Nephron (organoid): ENCODE results near the gene GATD1.

Experiments used
- H3K27ac Mint-ChIP-seq, 3 experiments: 2 replicates each; pipeline ENCODE4 v1.8.0; 2020; ENCODE audit warnings: mixed read lengths in 3 of 3, mild to moderate bottlenecking in 2 of 3, moderate library complexity in 1 of 3
- H3K27me3 Mint-ChIP-seq: 2 replicates; pipeline ENCODE4 v1.8.0; 2021; ENCODE audit warnings: low read depth, mild to moderate bottlenecking, moderate library complexity, mixed read lengths
- H3K36me3 Mint-ChIP-seq: 2 replicates; pipeline ENCODE4 v1.8.0; 2020; ENCODE audit warnings: low read depth, mixed read lengths
- H3K4me1 Mint-ChIP-seq: 2 replicates; pipeline ENCODE4 v1.8.0; 2020; ENCODE audit warnings: mixed read lengths
- H3K4me3 Mint-ChIP-seq, 3 experiments: 2 replicates each; pipeline ENCODE4 v1.8.0; 2020; ENCODE audit warnings: mild to moderate bottlenecking in 3 of 3, mixed read lengths in 3 of 3, moderate library complexity in 2 of 3
- H3K9me3 Mint-ChIP-seq: 2 replicates; pipeline ENCODE4 v1.8.0; 2020; ENCODE audit warnings: mixed read lengths
- TF ChIP-seq, protein P1 (sequence below), 3 experiments: fragments of 200-600 bp; sonication (generic); IDR thresholded peaks; one replicate each; pipeline ENCODE4 v1.5.0; 2021; ENCODE audit warnings: antibody characterized with exemption in 3 of 3; ENCODE audit not compliant: unreplicated experiment in 3 of 3

The GATD1 gene

DNA sequence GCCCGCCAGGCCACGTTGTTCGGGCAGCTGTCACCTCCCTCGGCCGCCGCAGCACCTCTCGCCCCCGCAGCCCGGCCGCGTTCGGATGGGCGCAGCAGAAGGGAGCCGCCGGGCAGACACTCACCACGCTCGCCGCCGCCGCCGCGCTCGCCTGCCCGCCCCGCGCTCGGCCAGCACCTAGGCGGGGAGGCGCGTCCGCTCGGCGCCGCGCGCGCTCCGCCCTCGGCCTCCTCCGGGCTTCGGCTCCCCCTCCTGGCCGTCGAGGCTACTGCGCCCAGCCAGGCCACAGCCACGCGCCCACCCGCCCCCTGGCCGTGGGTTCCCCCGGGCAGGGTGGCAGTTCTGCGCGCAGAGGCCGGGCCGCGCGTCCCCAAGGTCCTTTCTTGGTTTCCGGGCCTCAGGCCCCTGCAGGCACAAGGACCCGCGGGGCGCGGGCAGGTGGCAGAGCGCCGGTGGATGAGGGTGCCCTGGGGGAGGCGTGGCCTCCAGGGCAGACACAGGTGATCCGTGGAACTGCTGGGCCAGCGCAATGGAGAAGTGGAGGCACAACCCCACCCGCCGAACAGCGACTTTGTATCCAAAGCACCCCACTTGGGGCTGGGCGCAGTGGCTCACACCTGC, 20.9 kb upstream of the GATD1 start, which contains the start of gene SLC25A22:
Gene SLC25A22, minus strand, starts transcription at position 189 of the 621 bp plus-strand sequence. CDS start 3,275 bp downstream, outside the sequence.
- TF ChIP-seq, protein P1, sequence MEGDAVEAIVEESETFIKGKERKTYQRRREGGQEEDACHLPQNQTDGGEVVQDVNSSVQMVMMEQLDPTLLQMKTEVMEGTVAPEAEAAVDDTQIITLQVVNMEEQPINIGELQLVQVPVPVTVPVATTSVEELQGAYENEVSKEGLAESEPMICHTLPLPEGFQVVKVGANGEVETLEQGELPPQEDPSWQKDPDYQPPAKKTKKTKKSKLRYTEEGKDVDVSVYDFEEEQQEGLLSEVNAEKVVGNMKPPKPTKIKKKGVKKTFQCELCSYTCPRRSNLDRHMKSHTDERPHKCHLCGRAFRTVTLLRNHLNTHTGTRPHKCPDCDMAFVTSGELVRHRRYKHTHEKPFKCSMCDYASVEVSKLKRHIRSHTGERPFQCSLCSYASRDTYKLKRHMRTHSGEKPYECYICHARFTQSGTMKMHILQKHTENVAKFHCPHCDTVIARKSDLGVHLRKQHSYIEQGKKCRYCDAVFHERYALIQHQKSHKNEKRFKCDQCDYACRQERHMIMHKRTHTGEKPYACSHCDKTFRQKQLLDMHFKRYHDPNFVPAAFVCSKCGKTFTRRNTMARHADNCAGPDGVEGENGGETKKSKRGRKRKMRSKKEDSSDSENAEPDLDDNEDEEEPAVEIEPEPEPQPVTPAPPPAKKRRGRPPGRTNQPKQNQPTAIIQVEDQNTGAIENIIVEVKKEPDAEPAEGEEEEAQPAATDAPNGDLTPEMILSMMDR (IDR thresholded peaks at IDR 0.05; ENCODE audit: unreplicated experiment in 3 of 3), result peak; percentile 84 to 87 (median 86)
- peak within 1 kb of the TSS; percentile 91 to 95 (median 94) for H3K4me3 Mint-ChIP-seq
- H3K4me1 Mint-ChIP-seq, result peaks cover 14% of the 10 kb centered on the region

DNA sequence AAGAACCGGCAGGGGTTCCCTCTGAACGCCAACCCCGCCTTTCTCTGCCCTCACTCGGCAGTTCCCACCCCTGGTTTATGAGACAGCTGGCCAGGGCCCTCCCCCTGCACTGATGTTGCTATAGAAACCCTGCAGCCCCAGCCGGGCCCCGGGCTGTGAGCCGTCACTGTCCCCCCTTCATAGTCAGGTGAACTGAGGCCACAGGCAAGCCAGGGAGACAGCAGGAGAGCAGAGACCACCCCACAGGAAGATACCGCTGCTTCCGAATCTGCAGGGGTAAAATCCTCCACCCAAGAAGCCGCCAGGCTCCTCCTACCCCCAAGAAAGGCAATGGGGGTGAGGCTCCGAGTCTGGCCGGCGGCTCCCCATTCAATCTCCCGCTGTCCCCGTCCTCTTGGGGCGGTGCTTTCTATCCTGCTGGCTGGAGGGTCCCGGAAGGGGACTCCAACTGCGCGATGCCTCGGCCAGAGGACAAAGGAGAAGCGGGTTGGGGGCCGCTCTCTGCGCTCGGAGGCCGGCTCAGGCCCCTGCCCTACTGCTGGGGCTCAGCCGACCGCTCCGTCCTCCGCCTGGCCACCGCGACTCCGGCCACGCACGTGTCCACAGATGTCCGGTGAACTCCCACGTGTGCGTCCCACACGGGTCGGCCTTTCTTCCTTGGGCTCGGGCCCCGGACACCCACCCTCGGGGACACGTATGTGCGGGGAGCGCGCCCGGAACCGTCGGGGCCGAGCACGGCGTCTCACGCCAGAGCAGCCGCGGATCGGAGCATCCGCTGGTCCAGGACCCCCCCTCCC, 20.2 kb upstream of the GATD1 start:
- TF ChIP-seq, protein P1 (IDR thresholded peaks at IDR 0.05; ENCODE audit: unreplicated experiment in 3 of 3), result no peak
- Mint-ChIP-seq H3K4me3 (peak overlapping the region; percentile 91 to 95 (median 94)), H3K27ac (peak overlapping the region; percentile 87 to 98 (median 94)), H3K4me1 (peaks cover 14% of the 10 kb centered on the region), H3K36me3 (no peaks in the 10 kb centered on the region), H3K9me3 (no peaks in the 10 kb centered on the region), H3K27me3 (no peaks in the 10 kb centered on the region)

More for the DNA sequence above, 20.9 kb upstream of the GATD1 start, which contains the start of gene SLC25A22:
- Mint-ChIP-seq H3K9me3 (no peaks in the 10 kb centered on the region), H3K27me3 (no peaks in the 10 kb centered on the region), H3K36me3 (no peaks in the 10 kb centered on the region), H3K27ac (peak within 1 kb of the TSS; percentile 87 to 98 (median 94))

DNA sequence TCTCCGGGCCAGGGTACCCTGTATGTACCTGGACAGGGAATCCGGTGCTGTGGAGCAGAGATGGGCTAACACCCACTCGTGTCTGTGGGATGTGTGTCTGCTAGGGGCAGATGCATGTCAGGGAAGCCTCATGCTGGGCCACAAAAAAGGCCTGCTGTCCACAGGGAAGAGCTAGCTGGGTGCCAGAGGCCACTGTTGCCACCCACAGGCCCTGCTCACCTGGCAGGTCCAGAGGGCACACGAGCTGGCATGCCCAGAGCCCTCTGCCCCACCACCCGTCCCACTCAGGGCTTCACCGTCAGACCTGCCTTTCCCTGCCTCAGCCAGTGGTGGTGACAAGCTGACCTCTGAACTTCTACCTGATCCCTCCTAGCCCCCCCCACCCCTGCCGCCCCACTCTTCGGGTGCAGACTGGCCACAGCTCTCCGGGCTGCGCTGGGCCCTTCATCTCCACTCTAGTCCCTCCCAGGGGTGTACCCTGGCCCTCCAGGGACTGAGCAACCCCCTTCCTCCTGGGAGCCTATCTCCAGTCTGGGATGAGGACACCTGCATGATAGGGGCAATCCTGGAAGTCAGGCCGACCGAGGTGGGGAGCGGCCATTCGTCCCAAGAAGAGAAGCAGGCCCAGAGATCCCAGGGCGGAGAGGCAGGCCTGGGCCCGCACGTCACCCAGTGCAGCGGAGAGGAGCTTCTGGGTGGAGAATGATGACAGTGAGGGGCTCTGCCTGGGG, 19.4 kb upstream of the GATD1 start:
- Mint-ChIP-seq H3K36me3 (no peaks in the 10 kb centered on the region), H3K27ac (peak overlapping the region; percentile 87 to 98 (median 94)), H3K9me3 (no peaks in the 10 kb centered on the region), H3K27me3 (no peaks in the 10 kb centered on the region), H3K4me3 (peak overlapping the region; percentile 91 to 95 (median 94)), H3K4me1 (peaks cover 14% of the 10 kb centered on the region)
- TF ChIP-seq, protein P1 (IDR thresholded peaks at IDR 0.05; ENCODE audit: unreplicated experiment in 3 of 3), result no peak

DNA sequence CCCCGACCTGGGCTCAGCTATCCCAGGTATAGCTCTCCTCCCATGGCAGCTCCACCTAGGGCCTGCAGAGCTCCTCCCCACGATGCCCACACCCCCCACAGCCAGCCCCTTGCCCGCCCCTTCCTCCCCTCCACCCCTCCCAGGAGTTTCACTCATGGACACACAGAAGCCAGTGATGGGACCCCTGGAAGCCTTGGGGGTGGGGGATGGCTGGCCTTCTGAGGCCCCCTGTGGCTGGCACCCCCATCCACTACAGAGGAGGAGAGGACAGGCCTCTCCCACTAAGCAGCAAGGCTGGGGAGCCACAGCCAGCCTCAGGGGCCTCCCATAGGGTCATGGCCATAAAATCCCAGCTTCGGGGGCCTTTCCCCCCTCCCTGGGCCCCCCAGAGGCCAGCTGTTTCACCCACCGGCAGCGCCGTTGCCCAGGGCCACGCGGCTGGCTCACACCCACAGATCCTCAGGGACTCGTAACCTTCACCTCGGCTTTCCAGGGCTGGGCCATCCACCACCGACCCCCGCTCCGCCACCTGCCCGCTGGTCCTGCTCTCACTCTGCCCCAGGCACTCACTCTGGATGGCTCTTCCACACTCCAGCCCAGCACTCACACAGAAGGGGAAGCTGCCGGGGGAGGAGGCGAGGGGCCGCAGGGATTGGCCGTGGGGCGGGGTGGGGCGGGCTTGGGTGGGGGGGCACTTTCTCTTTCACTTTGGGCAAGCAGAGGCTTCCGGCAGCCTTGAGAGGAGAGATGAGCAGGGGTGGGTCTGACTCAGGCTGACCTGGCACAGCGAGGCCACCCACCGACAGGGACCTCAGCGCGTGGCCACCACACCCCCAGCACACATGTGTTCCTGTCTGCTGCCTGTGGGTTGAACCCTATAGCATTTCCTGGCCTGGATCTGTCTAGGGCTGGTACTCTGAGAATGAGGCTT, 18.6 kb upstream of the GATD1 start:
- Mint-ChIP-seq H3K27me3 (no peaks in the 10 kb centered on the region), H3K4me1 (peaks cover 14% of the 10 kb centered on the region), H3K36me3 (peaks cover 3% of the 10 kb centered on the region), H3K4me3 (peak overlapping the region; percentile 91 to 95 (median 94)), H3K27ac (peak overlapping the region; percentile 87 to 94 (median 89)), H3K9me3 (no peaks in the 10 kb centered on the region)
- TF ChIP-seq, protein P1 (IDR thresholded peaks at IDR 0.05; ENCODE audit: unreplicated experiment in 3 of 3), result no peak
